ENCODE measurements around the gene PPIH.

GRCh38 chr1:42676534-42677087 lies 18.4 kb downstream of the PPIH start:
- TF ChIP-seq EP300 (IDR thresholded peaks at IDR 0.05; ENCODE audit: borderline replicate concordance in 1 of 2, control insufficient read depth in 1 of 2, low read depth in 2 of 2, low read length in 2 of 2) (no peak), POLR2A (IDR thresholded peaks at IDR 0.05; ENCODE audit: low read depth, low read length) (no peak), EGR1 (IDR thresholded peaks at IDR 0.05; ENCODE audit: borderline replicate concordance in 1 of 2, low read depth in 2 of 2, low read length in 2 of 2) (no peak), REST (IDR thresholded peaks at IDR 0.05; ENCODE audit: low read depth, low read length) (no peak), CHD4 (IDR thresholded peaks at IDR 0.05) (no peak), SIN3A (IDR thresholded peaks at IDR 0.05; ENCODE audit: low read depth, low read length) (no peak), RAD21 (IDR thresholded peaks at IDR 0.05; ENCODE audit: insufficient read depth, low read depth, low read length) (no peak)
